RWPE1 (cell line): ENCODE results near the gene ABCC4.
A peak's percentile ranks its signal among the peaks of the same experiment; 100 is the strongest.

Experiments
- CTCF ChIA-PET: fragments of 350-600 bp; sonication (Branson Sonifier 250); formaldehyde crosslinking; extraction: SDS; loops from one replicate; lab custom pipeline; 2021; lab: Yijun Ruan, JAX
- POLR2A ChIA-PET: fragments of 400-600 bp; formaldehyde crosslinking; extraction: SDS; loops from one replicate; lab custom pipeline; 2020; ENCODE audit warnings: antibody characterized with exemption; ENCODE audit not compliant: low non-redundant PET; lab: Yijun Ruan, JAX
- DNase-seq: peaks from one replicate; pipeline ENCODE4 v3.0.0; 2012; ENCODE audit warnings: low spot score
- H3K27ac ChIP-seq: fragments of 450-650 bp; 2 replicates; pipeline ENCODE4 v1.5.1; 2017
- CTCF ChIP-seq: fragments of 450-650 bp; conservative IDR thresholded peaks from 2 replicates; pipeline ENCODE4 v1.5.1; 2017; ENCODE audit warnings: low read depth, mild to moderate bottlenecking

Gene ABCC4

GRCh38 chr13:95301183-95301967 lies at the start of gene ABCC4:
Gene ABCC4 (minus strand): TSS chr13:95301451. CDS start chr13:95301314, 137 bp downstream.
- ChIA-PET POLR2A (interaction anchor here (0.6 kb wide), 1 partner anchor 79 kb away, joined by 9 read pairs; no protein-coding TSS in a partner anchor), CTCF (interaction anchor here (0.6 to 1.1 kb wide), 4 partner anchors 45 to 205 kb away, joined by 3 to 6 read pairs (median 3); no protein-coding TSS in a partner anchor)
- TF ChIP-seq CTCF, result no peak
- H3K27ac ChIP-seq, result peak within 1 kb of the TSS; percentile 79
- DNase-seq, result peak; percentile 68

DNA sequence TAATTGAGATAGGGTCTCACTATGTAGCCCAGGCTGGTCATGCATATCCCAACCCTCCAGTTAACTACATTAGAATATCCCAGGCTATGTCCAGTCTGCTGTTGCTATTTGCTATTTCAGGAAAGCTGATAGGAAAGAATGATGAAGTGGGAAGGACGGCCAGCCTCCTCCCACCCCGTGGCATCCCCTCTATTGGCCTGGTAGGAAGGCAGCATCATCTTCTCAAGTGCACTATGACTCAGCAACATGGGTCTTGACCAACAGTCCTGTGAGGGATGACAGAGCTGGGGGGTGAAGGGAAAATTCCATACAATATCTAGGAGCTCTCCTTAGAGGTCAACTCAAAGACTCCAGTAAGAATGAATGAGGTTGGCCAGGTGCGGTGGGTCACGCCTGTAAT lies 48.0 kb upstream of the ABCC4 start:
- ChIA-PET CTCF (interaction anchor here (0.5 kb wide), 1 partner anchor 82 kb away, joined by 3 read pairs; no protein-coding TSS in a partner anchor), POLR2A (no interaction called here)
- no peak for DNase-seq
- H3K27ac ChIP-seq, result no peak overlapping the region
- no peak for TF ChIP-seq CTCF

DNA sequence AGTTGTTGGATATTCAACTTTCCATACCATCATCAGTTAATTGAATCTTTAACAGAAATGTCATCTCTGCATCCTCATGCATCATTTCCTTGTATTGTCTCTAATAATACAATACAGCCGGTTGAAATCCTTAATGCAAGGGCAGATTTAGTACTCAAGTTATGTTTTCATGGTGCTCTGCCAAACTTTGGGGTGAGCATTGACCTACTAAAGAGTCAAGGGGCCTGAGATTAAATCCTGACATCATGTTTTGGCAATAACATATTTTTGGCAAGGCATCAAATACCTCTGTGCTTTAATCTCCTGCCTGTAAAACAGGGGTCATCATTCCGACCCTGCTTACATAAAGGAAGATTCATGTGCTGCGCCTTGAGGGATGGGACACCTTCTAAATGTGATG lies 42.7 kb upstream of the ABCC4 start:
- ChIA-PET POLR2A (no interaction called here), CTCF (no interaction called here)
- H3K27ac ChIP-seq, result no peak overlapping the region
- no peak for TF ChIP-seq CTCF
- DNase-seq, result no peak

DNA sequence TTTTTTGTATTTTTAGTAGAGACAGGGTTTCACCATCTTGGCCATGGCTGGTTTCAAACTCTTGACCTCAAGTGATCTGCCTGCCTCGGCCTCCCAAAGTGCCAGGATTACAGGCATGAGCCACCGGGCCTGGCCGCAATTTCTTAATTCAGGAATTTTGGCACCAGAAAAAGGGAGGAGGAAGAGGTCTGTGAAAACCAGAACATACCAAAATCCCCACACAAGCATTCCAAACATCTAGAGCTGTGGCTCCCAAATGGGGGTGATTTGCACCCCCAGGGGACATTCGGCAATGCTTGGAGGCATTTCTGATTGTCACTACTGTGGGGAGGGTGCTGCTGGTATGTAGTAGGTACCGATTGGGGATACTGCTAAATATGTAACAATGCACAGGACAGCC lies 40.2 kb upstream of the ABCC4 start:
- no peak for TF ChIP-seq CTCF
- no peak overlapping the region for H3K27ac ChIP-seq
- DNase-seq, result no peak
- CTCF ChIA-PET, result interaction anchor here (0.7 kb wide), 1 partner anchor 133 kb away, joined by 6 read pairs; no protein-coding TSS in a partner anchor
- POLR2A ChIA-PET, result interaction anchor here (0.7 kb wide), 1 partner anchor 746 kb away, joined by 3 read pairs; no protein-coding TSS in a partner anchor

DNA sequence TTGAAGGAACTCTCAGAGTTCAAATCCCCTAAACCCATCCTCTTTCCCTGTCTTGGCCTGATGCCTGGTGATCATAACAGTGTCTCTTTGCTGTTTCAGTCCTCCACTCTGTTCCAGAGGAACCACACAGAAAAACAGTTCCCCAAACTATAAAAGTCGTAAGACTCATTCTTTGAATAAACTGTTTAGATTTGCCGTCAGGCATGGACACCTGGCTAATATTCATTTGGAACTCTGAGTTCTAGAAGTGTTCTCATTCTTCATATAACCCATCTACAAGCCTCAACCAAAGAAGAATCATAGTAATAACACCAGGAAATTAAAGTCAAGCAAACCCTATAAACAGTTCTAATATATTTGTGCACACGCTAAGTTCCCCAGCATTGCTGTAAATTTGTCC lies 37.7 kb upstream of the ABCC4 start:
- TF ChIP-seq CTCF, result no peak
- no peak for DNase-seq
- no peak overlapping the region for H3K27ac ChIP-seq
- CTCF ChIA-PET, result no interaction called here
- POLR2A ChIA-PET, result no interaction called here

DNA sequence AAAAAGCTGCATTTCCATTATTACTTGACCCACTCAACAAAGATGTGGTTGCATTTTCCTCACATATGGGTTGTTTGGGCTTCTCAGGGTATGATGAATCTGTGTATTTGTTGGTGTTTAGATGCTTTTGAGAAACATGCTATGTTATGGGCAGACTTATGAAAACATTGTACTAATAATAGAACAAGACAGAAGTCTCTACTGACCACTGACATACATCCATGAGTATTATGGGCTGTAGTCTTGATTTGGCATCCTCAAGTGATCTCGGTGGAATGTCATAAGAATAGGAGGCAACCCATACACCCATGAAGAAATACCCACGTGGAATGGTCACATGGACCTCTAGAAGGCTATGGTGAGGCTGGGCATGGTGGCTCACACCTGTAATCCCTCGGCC lies 36.3 kb upstream of the ABCC4 start:
- CTCF ChIA-PET, result no interaction called here
- no peak for TF ChIP-seq CTCF
- DNase-seq, result no peak
- POLR2A ChIA-PET, result no interaction called here
- no peak overlapping the region for H3K27ac ChIP-seq
